Right cardiac atrium (tissue), 5 donors: ENCODE measurements around the gene DPP10. TPM values are rescaled to one million over a fixed set of nuclear protein-coding genes. Genes with fewer than 3 reads are reported as not detected.

Experiments
- ATAC-seq, 2 donors: fragments of 200-7000 bp; cut with Tn5 transposase; one replicate each; pipeline versions ENCODE4 v1.8.0 to v1.9.1; 2020; ENCODE audit warnings: moderate library complexity in 2 of 2, mild to moderate bottlenecking in 1 of 2
- DNase-seq, 3 donors: peaks; one replicate each; pipeline ENCODE4 v3.0.0-alpha.2; 2020
- H3K27ac ChIP-seq: one replicate; pipeline ENCODE4 v1.5.1; 2013; ENCODE audit warnings: mild to moderate bottlenecking, low read length, control low read depth, moderate library complexity
- H3K27me3 ChIP-seq: one replicate; pipeline ENCODE4 v1.6.1; 2013; ENCODE audit not compliant: control insufficient read depth, insufficient read depth
- H3K4me1 ChIP-seq: one replicate; pipeline ENCODE4 v1.6.1; 2013; ENCODE audit warnings: low read length; ENCODE audit not compliant: control insufficient read depth, insufficient read depth
- H3K4me3 ChIP-seq: one replicate; pipeline ENCODE4 v1.5.1; 2013; ENCODE audit warnings: low read length, control low read depth
- H3K9me3 ChIP-seq: one replicate; pipeline ENCODE4 v1.6.1; 2013; ENCODE audit warnings: low read length; ENCODE audit not compliant: control insufficient read depth
- WGBS: extraction: QIAGEN DNeasy Blood & Tissue Kit; methylation state at CpG from one replicate; pipeline ENCODE4 v1.1.7; 2013; 5-methylcytosine and 5-hydroxymethylcytosine counted together
- intact Hi-C, 4 donors: fragments of 100-400 bp; cut with DNase I; formaldehyde crosslinking; loops; one replicate each; pipeline versions ENCODE4 v1.11.0 to v1.14.0; 2022 to 2023
- polyA plus RNA-seq: library from polyadenylated mRNA; stranded (reverse); fragments of 200-250 nt; gene quantifications from one replicate; pipeline ENCODE4 v1.2.3, GENCODE V29; 2013
- total RNA-seq, 4 donors: library from RNA; stranded (reverse); fragmentation: NEBNext Ultra II Directional; extraction: Animal tissue kit (Norgen Biotek cat#: 25700); gene quantifications; one replicate each; pipeline ENCODE4 v1.2.1, GENCODE V29; 2021
- donor health status: healthy with polysubstance abuse.
- donor health status: DM: no; HTN: yes; CAD: no.
- donor health status: DM: no; HTN: no; CAD: no.
- donor health status: DM: no; HTN: yes; CAD: no; lungs with severe emphysema.
- donor health status: DM: yes; HTN: yes; CAD: no.

The DPP10 gene
- total and polyA plus RNA-seq, 5 donors: 0.05 to 0.74 (median 0.23) TPM; not detected in 2

DNA sequence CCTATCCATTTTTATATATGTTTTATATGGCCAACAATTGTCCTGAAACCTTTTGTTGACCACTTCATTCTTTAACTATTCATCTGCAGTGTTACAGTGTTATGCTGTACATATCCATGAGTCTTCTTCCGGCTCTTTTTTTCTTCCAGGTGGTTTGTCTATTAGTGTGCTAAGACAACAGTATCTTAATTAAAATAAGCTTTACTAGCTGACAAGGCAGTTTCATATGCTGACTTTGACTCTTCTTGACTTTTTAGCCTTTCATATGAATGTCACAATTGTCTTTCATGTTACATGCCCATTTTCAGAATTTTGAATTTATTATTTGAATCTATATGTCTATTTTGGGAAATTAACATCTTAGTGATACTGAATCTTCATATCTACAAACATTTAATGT, 1249.0 kb downstream of the DPP10 start:
- DNase-seq: no peak
- Histone ChIP-seq H3K4me1 (no peaks in the 10 kb centered on the region), H3K27ac (no peak overlapping the region), H3K27me3 (no peaks in the 10 kb centered on the region), H3K4me3 (no peak overlapping the region), H3K9me3 (no peaks in the 10 kb centered on the region)
- WGBS: 95% methylated on average over 1 of the region's 1 CpG
- intact Hi-C loops: no loop called here
- ATAC-seq: no peak

DNA sequence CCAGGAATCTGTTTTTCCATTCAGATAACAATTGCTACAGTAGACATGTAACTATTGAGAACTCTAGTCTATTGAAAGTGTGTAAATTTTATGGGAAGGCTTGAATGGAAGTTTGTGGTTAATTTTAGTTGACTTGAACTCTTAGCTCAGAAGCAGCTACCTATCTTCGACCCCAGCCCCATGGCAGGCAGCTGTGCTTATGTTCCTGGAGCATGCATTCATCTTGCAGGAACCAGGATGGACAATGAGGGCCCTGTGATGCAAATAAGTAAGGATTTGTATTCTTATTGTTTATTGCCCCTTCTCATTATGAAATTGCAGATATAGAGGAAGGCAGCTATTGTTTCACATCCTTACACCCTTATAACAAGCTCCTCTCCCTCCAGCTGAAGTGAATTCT, 1252.2 kb downstream of the DPP10 start:
- Histone ChIP-seq H3K4me1 (no peaks in the 10 kb centered on the region), H3K27me3 (no peaks in the 10 kb centered on the region), H3K27ac (no peak overlapping the region), H3K9me3 (no peaks in the 10 kb centered on the region), H3K4me3 (no peak overlapping the region)
- 67% methylated on average over 1 of the region's 1 CpG for WGBS
- intact Hi-C loops: no loop called here
- no peak for DNase-seq
- ATAC-seq: no peak

DNA sequence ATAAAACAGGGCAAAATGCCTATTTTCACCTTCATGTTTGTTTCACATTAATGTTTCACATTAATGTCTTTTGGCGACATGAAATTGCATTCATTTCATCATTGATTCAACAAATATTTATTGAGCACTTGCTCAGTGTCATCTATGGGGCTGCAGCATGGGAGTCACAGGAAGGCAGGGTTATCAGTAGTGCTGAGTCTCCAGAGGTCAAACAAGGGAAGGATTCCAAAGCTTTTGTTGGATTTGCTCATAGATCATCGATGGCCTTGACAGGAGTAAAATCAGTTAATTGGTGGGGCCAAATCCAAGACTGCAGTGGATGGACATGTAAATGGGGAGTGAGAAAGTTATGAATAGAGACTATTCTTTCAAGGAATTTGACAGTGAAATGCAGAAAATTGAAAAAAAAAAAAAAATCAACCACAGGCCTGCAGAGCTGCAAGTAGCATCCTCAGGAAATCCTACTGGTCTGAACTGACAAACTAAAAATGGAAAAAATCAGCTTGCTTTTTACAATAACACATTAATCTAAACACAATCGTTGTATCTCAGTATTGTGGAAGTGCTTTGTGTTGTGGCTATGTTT, 1290.8 kb downstream of the DPP10 start:
- Histone ChIP-seq H3K4me1 (no peaks in the 10 kb centered on the region), H3K27me3 (no peaks in the 10 kb centered on the region), H3K4me3 (no peak overlapping the region), H3K27ac (no peak overlapping the region), H3K9me3 (no peaks in the 10 kb centered on the region)
- intact Hi-C loops: no loop called here
- WGBS: 52% methylated on average over 3 of the region's 3 CpGs
- ATAC-seq (no peak), DNase-seq (no peak)

DNA sequence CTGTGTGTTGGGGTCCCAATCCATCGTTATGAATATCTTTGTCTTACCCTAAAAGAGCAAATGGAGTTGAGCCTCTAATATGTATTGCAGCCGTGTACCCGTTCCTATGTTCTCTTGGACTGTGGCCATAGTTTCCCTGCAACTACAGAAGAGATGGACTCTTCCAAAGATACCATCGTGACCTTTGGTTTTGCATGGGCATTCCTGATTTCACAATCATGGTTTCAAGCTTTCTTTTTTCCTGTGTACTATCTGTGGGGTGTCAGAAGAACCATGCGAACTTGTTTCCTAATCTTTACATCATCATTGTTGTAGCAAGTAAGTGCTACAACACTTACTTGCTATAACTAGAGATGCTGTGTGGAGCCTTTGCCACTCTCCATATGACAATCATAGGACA, 1295.7 kb downstream of the DPP10 start:
- Histone ChIP-seq H3K27ac (no peak overlapping the region), H3K4me1 (no peaks in the 10 kb centered on the region), H3K27me3 (no peaks in the 10 kb centered on the region), H3K4me3 (no peak overlapping the region), H3K9me3 (no peaks in the 10 kb centered on the region)
- intact Hi-C loops: no loop called here
- ATAC-seq (no peak), DNase-seq (no peak)
- 80% methylated on average over 5 of the region's 5 CpGs for WGBS

DNA sequence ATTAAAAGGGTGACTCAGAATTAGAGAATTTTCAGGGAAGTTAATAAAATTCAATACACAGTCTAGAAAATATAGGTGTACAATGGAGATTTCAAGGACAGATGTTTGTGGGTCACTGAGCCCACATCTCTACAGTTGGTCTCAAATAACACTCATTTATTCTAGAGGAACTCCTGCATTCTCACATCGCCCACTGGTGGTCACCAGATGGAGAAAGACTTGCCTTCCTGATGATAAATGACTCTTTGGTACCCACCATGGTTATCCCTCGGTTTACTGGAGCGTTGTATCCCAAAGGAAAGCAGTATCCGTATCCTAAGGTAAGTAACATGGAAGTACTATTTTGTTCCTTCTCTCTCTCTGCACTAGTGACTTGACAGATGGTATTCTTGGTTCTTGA, 1297.1 kb downstream of the DPP10 start:
- no peak for ATAC-seq
- intact Hi-C loops: no loop called here
- no peaks in the 10 kb centered on the region for H3K27me3 ChIP-seq

DNA sequence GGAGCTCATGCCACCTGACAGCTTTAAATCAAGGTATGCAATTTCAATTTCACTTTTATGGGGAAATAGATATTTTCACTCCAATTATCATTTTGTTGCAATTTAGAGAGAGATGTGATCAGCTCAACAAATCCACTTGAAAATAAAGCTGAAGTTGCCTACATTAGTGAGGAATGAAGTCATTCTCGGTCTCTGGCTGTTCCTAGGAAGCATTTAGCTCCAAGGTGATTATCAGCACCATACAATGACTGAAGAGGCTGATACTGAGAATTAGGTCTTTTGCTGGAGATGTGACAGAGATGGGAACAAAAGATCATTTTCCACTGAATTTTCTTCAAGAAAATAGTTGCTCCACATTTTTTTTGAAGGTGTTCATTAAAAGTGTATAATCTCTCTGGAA, 1303.7 kb downstream of the DPP10 start:
- WGBS: 29% methylated on average over 1 of the region's 1 CpG
- H3K9me3 ChIP-seq: no peaks in the 10 kb centered on the region
- no peak overlapping the region for H3K27ac ChIP-seq
- ATAC-seq (no peak), DNase-seq (no peak)
- intact Hi-C loops: no loop called here
- H3K4me3 ChIP-seq: no peak overlapping the region
- H3K27me3 ChIP-seq: no peaks in the 10 kb centered on the region
- no peaks in the 10 kb centered on the region for H3K4me1 ChIP-seq

More for the DNA sequence above, 1297.1 kb downstream of the DPP10 start:
- 84% methylated on average over 4 of the region's 4 CpGs for WGBS
- no peak overlapping the region for H3K27ac ChIP-seq
- H3K4me3 ChIP-seq: no peak overlapping the region
- H3K9me3 ChIP-seq: no peaks in the 10 kb centered on the region
- H3K4me1 ChIP-seq: no peaks in the 10 kb centered on the region
- no peak for DNase-seq

DNA sequence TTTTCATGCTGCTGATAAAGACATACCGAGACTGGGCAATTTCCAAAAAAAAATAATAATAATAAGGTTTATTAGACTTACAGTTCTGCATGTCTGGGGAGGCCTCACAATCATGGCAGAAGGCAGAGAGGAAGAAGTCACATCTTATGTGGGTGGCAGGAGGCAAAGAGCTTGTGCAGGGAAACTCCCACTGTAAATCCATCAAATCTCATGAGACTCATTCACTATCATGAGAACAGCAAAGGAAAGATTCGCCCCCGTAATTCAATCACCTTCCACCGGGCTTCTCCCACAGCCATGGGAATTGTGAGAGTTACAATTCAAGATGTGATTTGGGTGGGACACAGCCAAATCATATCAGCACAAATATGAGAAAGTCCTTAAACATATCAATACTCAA, 1314.8 kb downstream of the DPP10 start:
- DNase-seq (no peak), ATAC-seq (no peak)
- Histone ChIP-seq H3K27ac (no peak overlapping the region), H3K9me3 (no peaks in the 10 kb centered on the region), H3K4me1 (no peaks in the 10 kb centered on the region), H3K27me3 (no peaks in the 10 kb centered on the region), H3K4me3 (no peak overlapping the region)
- WGBS: 74% methylated on average over 4 of the region's 4 CpGs
- intact Hi-C loops: no loop called here

DNA sequence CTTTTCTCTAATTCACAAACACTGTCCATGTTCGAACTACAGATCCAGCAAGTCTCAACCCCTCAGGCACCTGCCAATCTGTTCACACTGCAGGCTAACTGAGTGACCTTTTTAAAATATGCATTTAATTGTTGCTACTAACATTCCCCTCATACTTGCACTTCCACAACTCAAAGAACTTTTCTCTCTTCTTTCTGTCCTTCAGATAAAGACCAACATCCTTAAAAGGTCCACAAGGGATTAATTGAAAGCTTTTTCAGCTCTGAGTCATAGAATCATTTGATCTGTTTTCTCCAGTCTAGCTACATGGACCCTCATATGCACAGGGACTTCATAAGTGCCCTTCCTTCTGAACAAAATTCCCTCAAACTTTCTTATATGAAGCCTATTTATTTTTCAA, 1321.2 kb downstream of the DPP10 start:
- Histone ChIP-seq H3K4me3 (no peak overlapping the region), H3K27me3 (no peaks in the 10 kb centered on the region), H3K27ac (no peak overlapping the region), H3K9me3 (no peaks in the 10 kb centered on the region), H3K4me1 (no peaks in the 10 kb centered on the region)
- DNase-seq: no peak
- no peak for ATAC-seq
- intact Hi-C loops: no loop called here
- 65% methylated on average over 1 of the region's 1 CpG for WGBS

DNA sequence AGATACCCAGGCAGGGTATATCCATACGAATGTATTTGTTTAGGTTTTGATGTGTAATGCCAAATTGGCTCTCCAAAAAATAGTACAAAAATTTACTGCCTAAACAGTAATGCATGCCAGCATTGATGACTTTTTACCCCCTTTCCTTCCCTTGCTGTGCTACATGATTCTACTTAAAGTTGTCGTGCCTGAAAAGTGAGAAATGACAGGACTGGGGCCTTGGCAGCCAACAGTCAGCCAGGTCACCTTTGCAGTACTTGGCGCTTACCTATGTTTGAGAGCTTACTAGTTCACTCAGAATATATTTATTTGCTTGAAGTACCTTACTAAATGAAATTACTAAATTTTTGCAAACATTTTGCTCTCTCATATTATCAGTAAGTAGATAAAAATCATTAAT, 1329.1 kb downstream of the DPP10 start:
- Histone ChIP-seq H3K9me3 (no peaks in the 10 kb centered on the region), H3K27me3 (no peaks in the 10 kb centered on the region), H3K27ac (no peak overlapping the region), H3K4me1 (no peaks in the 10 kb centered on the region), H3K4me3 (no peak overlapping the region)
- intact Hi-C loops: no loop called here
- peak in 1 of 3 donors; percentile 36 for DNase-seq
- WGBS: 53% methylated on average over 3 of the region's 3 CpGs
- peak; percentile 57 to 74 for ATAC-seq

DNA sequence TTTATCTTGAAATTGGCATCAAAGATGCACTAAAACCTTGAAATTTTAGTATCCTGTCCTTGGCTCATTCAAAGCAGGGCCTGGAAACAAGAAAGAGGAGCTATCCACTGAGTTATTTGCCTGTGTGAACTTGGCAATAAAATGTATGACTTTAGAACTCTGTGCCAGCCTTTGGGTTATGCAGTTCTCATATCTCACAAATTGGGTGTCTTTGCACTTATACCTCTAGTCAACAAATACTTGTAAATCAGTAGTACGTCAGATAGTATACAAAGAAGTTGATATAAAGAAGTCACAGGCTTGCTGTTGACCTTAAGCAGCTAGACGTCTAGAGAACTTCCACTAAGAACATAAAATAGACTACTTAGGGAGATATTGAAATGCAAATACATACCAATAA, 1331.9 kb downstream of the DPP10 start:
- Histone ChIP-seq H3K4me3 (no peak overlapping the region), H3K27ac (no peak overlapping the region), H3K27me3 (no peaks in the 10 kb centered on the region), H3K4me1 (no peaks in the 10 kb centered on the region), H3K9me3 (no peaks in the 10 kb centered on the region)
- intact Hi-C loops: no loop called here
- no peak for ATAC-seq
- no peak for DNase-seq
- 48% methylated on average over 2 of the region's 2 CpGs for WGBS

DNA sequence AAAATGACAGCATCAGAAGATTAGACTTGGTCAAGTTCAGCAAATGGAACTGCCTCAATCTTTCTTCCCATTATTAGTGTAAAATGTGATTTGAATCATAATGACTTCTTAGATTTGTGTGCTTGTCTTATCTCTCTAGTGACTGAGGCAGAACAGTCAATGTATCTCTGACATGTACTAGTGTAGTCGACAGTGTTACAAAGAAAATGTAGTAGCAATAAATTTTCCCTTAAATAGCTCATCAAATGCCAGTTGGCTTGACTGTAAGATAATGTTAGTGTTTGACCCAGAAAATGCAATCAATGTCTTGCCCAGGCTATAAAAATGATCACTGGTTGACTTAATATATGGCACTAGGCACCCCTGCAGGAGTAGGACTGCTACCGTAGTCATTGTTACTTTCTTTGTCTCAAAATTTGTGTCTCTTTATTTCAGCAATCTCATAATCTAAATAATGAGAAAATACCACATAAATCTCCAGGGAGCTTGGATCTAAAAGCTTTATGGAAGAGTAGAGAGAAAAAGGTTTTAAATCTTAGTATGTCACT, 1336.7 kb downstream of the DPP10 start:
- intact Hi-C loops: no loop called here
- ATAC-seq (no peak), DNase-seq (no peak)
- Histone ChIP-seq H3K4me1 (no peaks in the 10 kb centered on the region), H3K27me3 (no peaks in the 10 kb centered on the region), H3K9me3 (no peaks in the 10 kb centered on the region), H3K27ac (no peak overlapping the region), H3K4me3 (no peak overlapping the region)
- WGBS: 87% methylated on average over 2 of the region's 2 CpGs

DNA sequence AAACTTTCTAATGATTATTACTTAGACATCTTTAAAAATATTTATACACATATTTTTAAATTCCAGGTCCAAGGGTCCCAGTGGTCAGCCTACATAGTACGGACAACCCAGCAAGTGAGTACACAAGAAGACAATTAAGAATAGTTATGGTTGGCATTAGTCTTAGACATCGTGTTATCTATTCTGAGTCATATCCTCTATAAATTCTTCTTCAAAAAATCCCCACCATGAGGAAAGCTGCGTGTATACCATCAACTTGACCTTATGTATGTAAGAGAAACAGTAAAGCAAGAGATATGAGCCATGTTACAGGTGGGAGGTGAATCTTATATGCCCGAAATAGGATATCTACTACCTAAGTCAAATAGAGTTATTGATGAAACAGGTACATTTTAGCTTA, 1339.8 kb downstream of the DPP10 start:
- H3K9me3 ChIP-seq: no peaks in the 10 kb centered on the region
- ATAC-seq: no peak
- 65% methylated on average over 4 of the region's 4 CpGs for WGBS

More for the DNA sequence above, 1339.8 kb downstream of the DPP10 start:
- intact Hi-C loops: no loop called here
- no peaks in the 10 kb centered on the region for H3K4me1 ChIP-seq
- H3K27ac ChIP-seq: no peak overlapping the region
- H3K27me3 ChIP-seq: no peaks in the 10 kb centered on the region
- DNase-seq: no peak
- no peak overlapping the region for H3K4me3 ChIP-seq
